Liver (tissue), 9 donors: ENCODE results near the gene KRTAP3-2. TPM values are rescaled to one million over a fixed set of nuclear protein-coding genes. Genes with fewer than 3 reads are reported as not detected.

Source experiments
- DNase-seq: peaks from one replicate; pipeline ENCODE4 v3.0.0-alpha.2; 2017; ENCODE audit warnings: low spot score
- H3K27ac ChIP-seq, 2 donors: one replicate each; pipeline ENCODE4 v1.7.0; 2013; ENCODE audit warnings: inconsistent platforms in 2 of 2, low read length in 2 of 2, control low read depth in 1 of 2, low read depth in 1 of 2, mild to moderate bottlenecking in 1 of 2
- H3K27me3 ChIP-seq, 4 donors: one replicate each; pipeline versions ENCODE4 v1.6.1 to v1.7.0; 2013; ENCODE audit warnings: low read length in 3 of 4, inconsistent platforms in 1 of 4, mild to moderate bottlenecking in 1 of 4, moderate library complexity in 1 of 4; ENCODE audit not compliant: control insufficient read depth in 4 of 4, insufficient read depth in 4 of 4
- H3K36me3 ChIP-seq, 4 donors: one replicate each; pipeline versions ENCODE4 v1.6.1 to v1.7.0; 2013; ENCODE audit warnings: low read length in 3 of 4, mild to moderate bottlenecking in 3 of 4, low read depth in 1 of 4, moderate library complexity in 1 of 4; ENCODE audit not compliant: control insufficient read depth in 4 of 4, insufficient read depth in 3 of 4
- H3K4me1 ChIP-seq, 4 donors: one replicate each; pipeline versions ENCODE4 v1.6.1 to v1.7.0; 2013; ENCODE audit warnings: low read length in 3 of 4, mild to moderate bottlenecking in 3 of 4, moderate library complexity in 1 of 4; ENCODE audit not compliant: control insufficient read depth in 4 of 4, insufficient read depth in 4 of 4
- H3K4me3 ChIP-seq, 3 donors: one replicate each; pipeline versions ENCODE4 v1.6.1 to v1.7.0; 2013; ENCODE audit warnings: low read length in 3 of 3, control low read depth in 1 of 3, low read depth in 1 of 3, mild to moderate bottlenecking in 1 of 3
- H3K9ac ChIP-seq, 2 donors: one replicate each; pipeline ENCODE4 v1.7.0; 2013; ENCODE audit warnings: low read length in 2 of 2, mild to moderate bottlenecking in 2 of 2, moderate library complexity in 2 of 2, control low read depth in 1 of 2, low read depth in 1 of 2
- H3K9me3 ChIP-seq, 4 donors: one replicate each; pipeline versions ENCODE4 v1.6.1 to v1.7.0; 2013; ENCODE audit warnings: low read length in 3 of 4; ENCODE audit not compliant: control insufficient read depth in 4 of 4
- ATF3 ChIP-seq: IDR thresholded peaks from 2 replicates; pipeline ENCODE4 v1.6.1; 2016; ENCODE audit warnings: antibody characterized with exemption
- EGR1 ChIP-seq, 2 donors: IDR thresholded peaks; 2 replicates each; pipeline ENCODE4 v1.6.1; 2016 to 2018; ENCODE audit warnings: antibody characterized with exemption in 2 of 2, low read depth in 2 of 2
- FOXA1 ChIP-seq: IDR thresholded peaks from 2 replicates; pipeline ENCODE4 v1.6.1; 2016; ENCODE audit warnings: antibody characterized with exemption
- FOXA2 ChIP-seq: IDR thresholded peaks from 2 replicates; pipeline ENCODE4 v1.6.1; 2016; ENCODE audit warnings: antibody characterized with exemption
- GABPA ChIP-seq, 2 donors: IDR thresholded peaks in 1 of 2; conservative IDR thresholded peaks in 1 of 2; 2 replicates each; pipeline ENCODE4 v1.6.1; 2016; ENCODE audit warnings: antibody characterized with exemption in 2 of 2, mild to moderate bottlenecking in 1 of 2, moderate library complexity in 1 of 2
- HNF4A ChIP-seq, 2 donors: conservative IDR thresholded peaks; 2 replicates each; pipeline ENCODE4 v1.6.1; 2016; ENCODE audit warnings: antibody characterized with exemption in 2 of 2, mild to moderate bottlenecking in 2 of 2
- HNF4G ChIP-seq: IDR thresholded peaks from 2 replicates; pipeline ENCODE4 v1.6.1; 2016; ENCODE audit warnings: antibody characterized with exemption
- JUND ChIP-seq, 2 donors: IDR thresholded peaks; 2 replicates each; pipeline ENCODE4 v1.6.1; 2016; ENCODE audit warnings: antibody characterized with exemption in 2 of 2
- MAX ChIP-seq: IDR thresholded peaks from 2 replicates; pipeline ENCODE4 v1.6.1; 2016; ENCODE audit warnings: antibody characterized with exemption
- NR2F2 ChIP-seq: IDR thresholded peaks from 2 replicates; pipeline ENCODE4 v1.6.1; 2016; ENCODE audit warnings: antibody characterized with exemption
- RAD21 ChIP-seq, 2 donors: IDR thresholded peaks; 2 replicates each; pipeline ENCODE4 v1.6.1; 2016; ENCODE audit warnings: antibody characterized with exemption in 2 of 2, mild to moderate bottlenecking in 2 of 2
- REST ChIP-seq: IDR thresholded peaks from 2 replicates; pipeline ENCODE4 v1.6.1; 2016; ENCODE audit warnings: antibody characterized with exemption, mild to moderate bottlenecking
- RXRA ChIP-seq, 2 donors: IDR thresholded peaks; 2 replicates each; pipeline ENCODE4 v1.6.1; 2017 to 2018; ENCODE audit warnings: antibody characterized with exemption in 2 of 2, mild to moderate bottlenecking in 1 of 2
- SP1 ChIP-seq: IDR thresholded peaks from 2 replicates; pipeline ENCODE4 v1.6.1; 2018; ENCODE audit warnings: antibody characterized with exemption, mild to moderate bottlenecking
- YY1 ChIP-seq: IDR thresholded peaks from 2 replicates; pipeline ENCODE4 v1.6.1; 2016; ENCODE audit warnings: antibody characterized with exemption, mild to moderate bottlenecking
- WGBS: extraction: QIAGEN DNeasy Blood & Tissue Kit; methylation state at CpG from one replicate; pipeline ENCODE4 v1.1.7; 2013; 5-methylcytosine and 5-hydroxymethylcytosine counted together
- polyA plus RNA-seq, 2 donors: library from polyadenylated mRNA; stranded (reverse) in 1 of 2; unstranded in 1 of 2; fragments of 200-250 nt in 1 of 2; fragments of >200 nt in 1 of 2; fragmentation: Nextera tagmentation in 1 of 2; extraction: Ambion mirVana in 1 of 2; gene quantifications; one replicate each; pipeline versions ENCODE4 v1.2.1 to v1.2.3, GENCODE V29; 2013 to 2015
- total RNA-seq, 2 donors: library from RNA; depleted of rRNA; stranded (reverse); fragments of >200 nt; gene quantifications; one replicate each; pipeline ENCODE4 v1.2.3, GENCODE V29; 2014
- donor health status: healthy.
- donor health status: healthy.
- donor health status: healthy.
- donor health status: healthy.
- donor health status: healthy.

Gene KRTAP3-2
- total and polyA plus RNA-seq, 4 donors = not detected

GRCh38 chr17:41013181-41013580, 13.5 kb upstream of the KRTAP3-2 start (continued):
- TF ChIP-seq MAX = no peak

- no peaks in the 10 kb centered on the region for H3K9me3 ChIP-seq
- no peak overlapping the region for H3K4me3 ChIP-seq
- H3K4me1 ChIP-seq = no peaks in the 10 kb centered on the region
- TF ChIP-seq HNF4A (conservative IDR thresholded peaks at IDR 0.05) (no peak), HNF4G (no peak), RXRA (IDR thresholded peaks at IDR 0.05) (no peak)
- no peak for DNase-seq
- H3K9ac ChIP-seq = no peak overlapping the region
- no peaks in the 10 kb centered on the region for H3K36me3 ChIP-seq
- 79% methylated on average over 6 of the region's 6 CpGs for WGBS
- peaks cover 0 to 4% (median 0%) of the 10 kb centered on the region in 4 donors for H3K27me3 ChIP-seq
- no peak overlapping the region for H3K27ac ChIP-seq
Measured at GRCh38 chr17:41012326-41013120, 12.8 kb upstream of the KRTAP3-2 start.

- no peak for TF ChIP-seq ATF3
- TF ChIP-seq SP1 = no peak
- no peak for TF ChIP-seq RXRA (IDR thresholded peaks at IDR 0.05)
- no peak for TF ChIP-seq YY1
- TF ChIP-seq JUND (IDR thresholded peaks at IDR 0.05) = no peak
- no peak for TF ChIP-seq RAD21 (IDR thresholded peaks at IDR 0.05)
- no peak for TF ChIP-seq NR2F2
- no peak overlapping the region for H3K9ac ChIP-seq
- H3K36me3 ChIP-seq = no peaks in the 10 kb centered on the region
- H3K27me3 ChIP-seq = no peaks in the 10 kb centered on the region
- no peak overlapping the region for H3K27ac ChIP-seq
- no peaks in the 10 kb centered on the region for H3K4me1 ChIP-seq
- no peak for DNase-seq
- no peaks in the 10 kb centered on the region for H3K9me3 ChIP-seq
- H3K4me3 ChIP-seq = no peak overlapping the region
Measured at GRCh38 chr17:41010441-41010840, 10.7 kb upstream of the KRTAP3-2 start.

GRCh38 chr17:41009936-41010335, 10.2 kb upstream of the KRTAP3-2 start:
- no peak for TF ChIP-seq NR2F2
- TF ChIP-seq SP1 = no peak
- TF ChIP-seq GABPA (IDR thresholded peaks at IDR 0.05 in 1 of 2, conservative IDR thresholded peaks at IDR 0.05 in 1 of 2) = no peak
- TF ChIP-seq MAX = no peak
- TF ChIP-seq JUND (IDR thresholded peaks at IDR 0.05) = no peak
- no peak for TF ChIP-seq FOXA1
- TF ChIP-seq REST = no peak
- no peak for TF ChIP-seq HNF4G
- TF ChIP-seq FOXA2 = no peak
- no peak for TF ChIP-seq YY1
- no peak for TF ChIP-seq RXRA (IDR thresholded peaks at IDR 0.05)
- no peak for TF ChIP-seq EGR1 (IDR thresholded peaks at IDR 0.05; ENCODE audit: low read depth in 2 of 2)
- TF ChIP-seq HNF4A (conservative IDR thresholded peaks at IDR 0.05) = no peak
- H3K36me3 ChIP-seq = no peaks in the 10 kb centered on the region
- no peak overlapping the region for H3K27ac ChIP-seq
- DNase-seq = no peak
- no peak overlapping the region for H3K4me3 ChIP-seq
- H3K27me3 ChIP-seq = no peaks in the 10 kb centered on the region
- 93% methylated on average over 1 of the region's 1 CpG for WGBS
- H3K4me1 ChIP-seq = no peaks in the 10 kb centered on the region
- H3K9ac ChIP-seq = no peak overlapping the region
- H3K9me3 ChIP-seq = no peaks in the 10 kb centered on the region
